Ramos (cell line): Measurements from ENCODE around the gene DPYSL4.

Experiments
- in situ Hi-C: fragments of 300-500 bp; cut with MboI; formaldehyde crosslinking; loops from one replicate; pipeline ENCODE4 v1.14.3; 2022; ENCODE audit warnings: low sequenced_read_pairs; ENCODE audit not compliant: unreplicated experiment

The DPYSL4 gene

GRCh38 chr10:132232023-132232951 lies 45.5 kb downstream of the DPYSL4 start:
- in situ Hi-C loops, result no loop called here

- in situ Hi-C loops, result no loop called here
These were observed 46.2 kb downstream of the DPYSL4 start for GRCh38 chr10:132232981-132233380.

- in situ Hi-C loops, result no loop called here
These were observed 46.8 kb downstream of the DPYSL4 start for GRCh38 chr10:132233501-132234085.

- in situ Hi-C loops, result no loop called here
These were observed 48.1 kb downstream of the DPYSL4 start for GRCh38 chr10:132234860-132235259.

GRCh38 chr10:132236161-132236560 lies 49.4 kb downstream of the DPYSL4 start:
- in situ Hi-C loops, result no loop called here

- in situ Hi-C loops, result no loop called here
These were observed 50.1 kb downstream of the DPYSL4 start for GRCh38 chr10:132236881-132237280.

- in situ Hi-C loops, result no loop called here
These were observed 50.6 kb downstream of the DPYSL4 start for GRCh38 chr10:132237396-132237795.

- in situ Hi-C loops, result no loop called here
These were observed 51.1 kb downstream of the DPYSL4 start for GRCh38 chr10:132237871-132238270.

- in situ Hi-C loops, result no loop called here
These were observed 51.8 kb downstream of the DPYSL4 start for GRCh38 chr10:132238371-132239125.

GRCh38 chr10:132239126-132240031 lies 52.6 kb downstream of the DPYSL4 start:
- in situ Hi-C loops, result no loop called here

GRCh38 chr10:132240156-132240555 lies 53.4 kb downstream of the DPYSL4 start:
- in situ Hi-C loops, result no loop called here

GRCh38 chr10:132240581-132240980 lies 53.8 kb downstream of the DPYSL4 start:
- in situ Hi-C loops, result no loop called here

- in situ Hi-C loops, result no loop called here
These were observed 54.3 kb downstream of the DPYSL4 start for GRCh38 chr10:132241086-132241485.

GRCh38 chr10:132241496-132241895 lies 54.7 kb downstream of the DPYSL4 start:
- in situ Hi-C loops, result no loop called here

GRCh38 chr10:132242103-132242840 lies 55.5 kb downstream of the DPYSL4 start:
- in situ Hi-C loops, result no loop called here

GRCh38 chr10:132243141-132243540 lies 56.4 kb downstream of the DPYSL4 start:
- in situ Hi-C loops, result no loop called here

GRCh38 chr10:132243626-132244025 lies 56.9 kb downstream of the DPYSL4 start:
- in situ Hi-C loops, result no loop called here

GRCh38 chr10:132245056-132245455 lies 58.3 kb downstream of the DPYSL4 start:
- in situ Hi-C loops, result no loop called here

- in situ Hi-C loops, result no loop called here
These were observed 59.5 kb downstream of the DPYSL4 start for GRCh38 chr10:132246296-132246695.
